Renal cortex interstitium (tissue), 11 donors: ENCODE measurements around the gene MNAT1. TPM values are rescaled to one million over a fixed set of nuclear protein-coding genes. Genes with fewer than 3 reads are reported as not detected.

Experiments
- DNase-seq, 11 donors: peaks; one replicate each; pipeline ENCODE4 v3.0.0-alpha.2; 2013; ENCODE audit warnings: low read depth in 9 of 11, low spot score in 4 of 11; ENCODE audit errors: extremely low read depth in 1 of 11
- polyA plus RNA-seq, 3 donors: library from polyadenylated mRNA; unstranded; fragments of 120-200 nt; gene quantifications; one replicate each; pipeline ENCODE4 v1.2.1, GENCODE V29; 2013; ENCODE audit not compliant: insufficient read length in 3 of 3

MNAT1 gene
- polyA plus RNA-seq, 3 donors = 39.4 to 54.1 (median 47.2) TPM

DNA sequence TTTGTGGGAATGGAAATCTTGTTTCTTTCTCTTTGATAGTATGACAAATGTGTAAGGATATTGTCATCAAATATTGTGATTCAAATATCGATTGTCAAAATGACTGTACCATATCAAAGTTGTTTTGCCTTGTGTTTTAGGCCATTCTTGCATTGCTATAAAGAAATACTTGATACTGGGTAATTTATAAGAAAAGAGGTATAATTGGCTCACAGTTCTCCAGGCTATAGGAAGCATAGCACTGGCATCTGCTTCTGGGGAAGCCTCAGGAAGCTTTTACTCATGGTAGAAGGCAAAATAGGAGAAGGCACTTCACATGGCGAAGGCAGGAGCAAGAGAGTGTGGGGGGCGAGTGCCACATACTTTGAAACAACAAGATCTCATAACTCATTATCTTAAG is 238.5 kb downstream of the MNAT1 start:
- DNase-seq = no peak

DNA sequence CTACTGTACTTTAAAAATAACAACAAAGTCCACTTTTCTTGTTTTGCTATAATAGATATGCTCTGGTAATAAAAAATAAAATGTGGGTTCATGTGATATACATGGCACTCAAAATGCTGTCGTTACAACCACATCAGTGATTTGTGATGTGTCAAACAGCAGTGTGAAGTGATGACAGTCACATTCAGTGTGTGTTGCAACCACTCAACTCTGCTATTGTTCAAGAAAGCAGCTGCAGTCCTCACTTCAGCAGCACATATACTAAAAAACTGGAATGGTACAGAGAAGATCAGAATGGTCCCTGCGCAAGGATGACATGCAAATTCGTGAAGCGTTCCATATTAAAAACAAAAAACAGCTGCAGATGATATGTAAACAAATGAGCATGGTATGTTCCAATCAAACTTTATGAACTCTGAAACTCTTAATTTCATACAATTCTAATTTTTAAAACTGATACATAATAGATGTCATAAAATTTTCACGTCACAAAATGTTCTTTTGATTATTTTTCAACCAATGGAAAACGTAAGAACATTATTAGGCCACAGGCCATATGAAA is 239.6 kb downstream of the MNAT1 start:
- no peak for DNase-seq

DNA sequence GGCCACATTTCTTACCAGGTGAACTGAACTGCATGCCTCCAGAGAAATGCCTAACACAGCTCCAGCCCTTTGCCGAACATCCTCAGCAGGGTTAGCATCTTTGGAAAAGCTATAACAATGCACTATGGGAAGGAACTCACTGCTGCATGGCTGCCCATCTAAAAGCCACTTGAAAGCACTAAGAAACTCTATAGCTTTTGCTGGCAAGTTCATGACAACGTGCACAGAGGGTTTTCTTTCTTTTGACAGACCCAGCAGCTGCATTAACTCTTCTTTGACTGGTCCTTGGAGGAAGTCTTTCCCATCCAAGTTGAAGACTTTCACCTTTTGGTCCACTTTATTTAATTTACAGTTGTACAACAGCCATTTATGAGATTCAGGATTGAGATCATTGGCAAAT is 241.0 kb downstream of the MNAT1 start:
- DNase-seq = no peak

DNA sequence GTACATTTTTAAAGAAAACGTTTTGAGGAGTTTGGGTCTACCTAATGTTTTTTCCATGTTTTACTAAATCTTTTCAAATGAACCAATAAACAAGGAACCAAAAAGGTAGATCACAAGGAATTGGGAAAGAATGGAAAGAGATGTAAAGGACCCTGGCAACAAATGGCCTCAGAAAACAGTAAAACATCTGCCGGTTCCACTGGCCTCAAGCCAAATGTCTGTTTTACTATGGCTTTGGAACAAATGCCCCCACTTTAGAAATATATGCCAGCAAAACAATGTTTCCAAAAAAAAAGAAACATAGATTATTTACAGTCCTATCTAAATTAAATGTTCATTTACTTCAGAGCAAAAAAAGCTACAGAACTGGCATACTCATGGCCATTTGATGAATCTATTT is 243.3 kb downstream of the MNAT1 start:
- DNase-seq = no peak

GRCh38 chr14:60980811-60981632 is 246.5 kb downstream of the MNAT1 start, which contains the start of the genes SLC38A6 and TRMT5:
TSS of gene SLC38A6 (plus strand) at chr14:60981245. CDS start at chr14:60981278, 33 bp downstream.
TSS of gene TRMT5 (minus strand) at chr14:60981079. CDS start at chr14:60980973, 106 bp downstream.
- DNase-seq = peak; percentile 84 to 93 (median 90)

DNA sequence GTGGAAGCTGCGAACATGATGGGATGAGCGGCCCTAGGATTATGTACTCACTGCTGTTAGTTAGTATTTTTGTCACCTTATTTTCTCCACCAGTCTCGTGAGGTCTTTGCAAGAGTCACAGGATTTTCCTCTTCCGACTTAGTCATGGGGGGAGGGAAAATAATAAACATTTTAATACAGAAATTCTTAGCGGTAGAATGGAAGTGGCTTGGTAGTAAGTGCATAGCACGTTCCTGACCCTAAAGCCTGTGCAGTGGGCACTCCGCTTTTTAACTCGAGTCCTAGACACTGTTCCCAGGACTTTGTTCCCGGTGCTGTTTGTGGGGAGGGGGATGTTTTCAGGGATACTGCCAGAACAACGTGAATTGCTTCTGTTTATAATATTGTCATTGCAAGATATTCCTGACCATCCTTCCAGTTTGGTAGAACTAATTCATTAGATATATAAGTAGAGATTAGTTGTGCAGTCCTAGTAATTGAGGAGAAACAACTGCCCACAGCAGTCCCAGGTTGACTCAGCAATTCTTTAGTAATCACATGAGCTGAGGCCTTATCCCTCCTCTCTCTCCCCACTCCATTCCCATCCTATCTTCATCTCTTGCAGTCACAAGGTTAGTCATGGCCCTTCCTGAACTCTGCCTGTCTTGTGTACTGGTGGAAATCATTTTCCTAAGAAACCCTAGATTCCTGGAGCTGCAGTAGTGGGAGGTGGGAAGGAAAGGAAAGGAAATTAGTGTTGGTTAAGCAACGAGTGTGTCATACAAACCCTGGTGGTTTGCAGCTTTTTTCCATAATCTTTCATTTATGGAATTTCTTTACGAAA is 247.3 kb downstream of the MNAT1 start:
- no peak for DNase-seq

- no peak for DNase-seq
Observed at GRCh38 chr14:60984196-60984595, 249.6 kb downstream of the MNAT1 start.

- DNase-seq = no peak
Observed at GRCh38 chr14:60986500-60986899, 251.9 kb downstream of the MNAT1 start.

GRCh38 chr14:60989599-60989998 is 255.0 kb downstream of the MNAT1 start:
- no peak for DNase-seq

DNA sequence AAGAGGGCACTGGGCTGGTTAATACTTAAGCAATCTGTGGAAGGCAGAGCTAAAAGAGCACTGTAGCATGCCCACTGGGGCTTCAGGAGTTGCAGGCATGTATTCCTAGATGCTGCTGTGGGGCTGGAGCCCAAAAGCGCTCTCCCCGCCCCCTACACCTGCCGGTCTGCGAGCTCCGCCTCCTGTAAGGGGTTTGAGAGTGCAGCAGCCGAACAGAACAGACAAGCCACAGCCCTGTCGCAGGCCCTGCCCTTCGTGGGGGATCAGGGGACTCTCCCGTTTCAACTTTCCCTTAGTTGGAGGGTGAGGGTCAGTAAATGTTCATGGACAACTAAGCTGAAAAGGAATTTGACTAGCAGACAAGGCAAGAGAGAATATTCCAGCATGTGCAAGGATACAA is 264.1 kb downstream of the MNAT1 start:
- no peak for DNase-seq

GRCh38 chr14:60999536-60999935 is 265.0 kb downstream of the MNAT1 start:
- DNase-seq = no peak

GRCh38 chr14:61003571-61003970 is 269.0 kb downstream of the MNAT1 start:
- DNase-seq = no peak

DNA sequence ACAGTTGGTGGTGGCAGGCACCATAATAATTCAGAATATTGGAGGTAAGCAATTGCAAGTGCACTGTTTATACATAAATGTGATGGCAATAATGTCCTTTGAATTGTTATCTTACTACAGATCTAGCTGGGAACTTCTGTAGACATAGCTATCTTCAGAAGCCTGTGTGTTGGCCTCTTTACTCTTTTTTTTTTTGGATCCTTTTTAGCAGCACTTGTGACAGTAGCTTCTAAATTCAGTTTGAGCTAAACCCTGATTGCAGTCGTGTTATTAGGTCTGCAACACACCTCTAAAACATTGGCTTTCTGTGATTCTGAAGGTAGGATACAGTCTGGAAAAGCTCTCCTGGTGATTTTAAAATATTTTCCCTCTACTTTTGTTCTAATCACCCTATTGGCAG is 285.0 kb downstream of the MNAT1 start:
- no peak for DNase-seq

Other genes starting within 250 kb of the MNAT1 start
- gene C14orf39, start 248.7 kb upstream of the MNAT1 start, polyA plus RNA-seq = 1 to 10 TPM in 1 of 3 donors, under 1 TPM in 2; 0.32 to 1.1 (median 0.76) TPM
- under 1 TPM in 1 of 3 donors, not detected in 2; 0.05 TPM for gene SIX6, start 225.6 kb upstream of the MNAT1 start, polyA plus RNA-seq
- 10 to 100 TPM; 10.2 to 12.7 (median 11.9) TPM for gene SIX1, start 85.3 kb upstream of the MNAT1 start, polyA plus RNA-seq
- gene SIX4, start 10.4 kb upstream of the MNAT1 start, polyA plus RNA-seq = 1 to 10 TPM; 6.8 to 7.8 (median 7.7) TPM
- gene TRMT5, start 246.3 kb downstream of the MNAT1 start, polyA plus RNA-seq = 10 to 100 TPM; 22.9 to 28.8 (median 24.6) TPM
- gene SLC38A6, start 246.5 kb downstream of the MNAT1 start, polyA plus RNA-seq = 10 to 100 TPM; 18.6 to 30.6 (median 24.7) TPM